RWPE2 (cell line): Measurements from ENCODE around the gene HSPA12A.
A peak's percentile ranks its signal among the peaks of the same experiment; 100 is the strongest.

Experiments used
- ATAC-seq: fragments of 200-7000 bp; cut with Tn5 transposase; 3 replicates; pipeline ENCODE4 v1.9.1; 2021; ENCODE audit warnings: low read depth
- DNase-seq: peaks from one replicate; pipeline ENCODE4 v3.0.0-alpha.2; 2020; ENCODE audit warnings: low spot score
- H3K27ac ChIP-seq: fragments of 450-650 bp; 2 replicates; pipeline ENCODE4 v1.5.1; 2017; ENCODE audit warnings: mild to moderate bottlenecking; ENCODE audit not compliant: poor library complexity, severe bottlenecking
- H3K27me3 ChIP-seq: fragments of 250-450 bp; sonication (Bioruptor Pico); 2 replicates; pipeline ENCODE4 v1.5.1; 2021; ENCODE audit warnings: mild to moderate bottlenecking, moderate library complexity; ENCODE audit not compliant: insufficient read depth, poor library complexity, severe bottlenecking
- H3K36me3 ChIP-seq: fragments of 250-450 bp; sonication (Bioruptor Pico); 2 replicates; pipeline ENCODE4 v1.5.1; 2020; ENCODE audit warnings: low read depth, mild to moderate bottlenecking, moderate library complexity
- H3K4me1 ChIP-seq: fragments of 250-450 bp; sonication (Bioruptor Pico); 2 replicates; pipeline ENCODE4 v1.5.1; 2021; ENCODE audit warnings: mild to moderate bottlenecking, moderate library complexity; ENCODE audit not compliant: insufficient read depth, poor library complexity, severe bottlenecking
- H3K4me3 ChIP-seq: fragments of 250-450 bp; sonication (Bioruptor Pico); 2 replicates; pipeline ENCODE4 v1.5.1; 2021; ENCODE audit warnings: mild to moderate bottlenecking, moderate library complexity; ENCODE audit not compliant: severe bottlenecking
- H3K9me3 ChIP-seq: fragments of 250-450 bp; sonication (Bioruptor Pico); 2 replicates; pipeline ENCODE4 v1.5.1; 2021; ENCODE audit warnings: mild to moderate bottlenecking, moderate library complexity; ENCODE audit not compliant: severe bottlenecking
- TF ChIP-seq, protein P1 (sequence below): fragments of 450-650 bp; IDR thresholded peaks from one replicate; pipeline ENCODE4 v1.5.1; 2017; ENCODE audit warnings: mild to moderate bottlenecking, moderate library complexity; ENCODE audit not compliant: poor library complexity, severe bottlenecking

HSPA12A gene

GRCh38 chr10:116659049-116659670 is 83.2 kb downstream of the HSPA12A start:
- Histone ChIP-seq H3K4me1 (no peaks in the 10 kb centered on the region), H3K36me3 (no peaks in the 10 kb centered on the region), H3K9me3 (no peaks in the 10 kb centered on the region), H3K4me3 (no peak overlapping the region), H3K27ac (no peak overlapping the region), H3K27me3 (no peaks in the 10 kb centered on the region)
- TF ChIP-seq, protein P1, sequence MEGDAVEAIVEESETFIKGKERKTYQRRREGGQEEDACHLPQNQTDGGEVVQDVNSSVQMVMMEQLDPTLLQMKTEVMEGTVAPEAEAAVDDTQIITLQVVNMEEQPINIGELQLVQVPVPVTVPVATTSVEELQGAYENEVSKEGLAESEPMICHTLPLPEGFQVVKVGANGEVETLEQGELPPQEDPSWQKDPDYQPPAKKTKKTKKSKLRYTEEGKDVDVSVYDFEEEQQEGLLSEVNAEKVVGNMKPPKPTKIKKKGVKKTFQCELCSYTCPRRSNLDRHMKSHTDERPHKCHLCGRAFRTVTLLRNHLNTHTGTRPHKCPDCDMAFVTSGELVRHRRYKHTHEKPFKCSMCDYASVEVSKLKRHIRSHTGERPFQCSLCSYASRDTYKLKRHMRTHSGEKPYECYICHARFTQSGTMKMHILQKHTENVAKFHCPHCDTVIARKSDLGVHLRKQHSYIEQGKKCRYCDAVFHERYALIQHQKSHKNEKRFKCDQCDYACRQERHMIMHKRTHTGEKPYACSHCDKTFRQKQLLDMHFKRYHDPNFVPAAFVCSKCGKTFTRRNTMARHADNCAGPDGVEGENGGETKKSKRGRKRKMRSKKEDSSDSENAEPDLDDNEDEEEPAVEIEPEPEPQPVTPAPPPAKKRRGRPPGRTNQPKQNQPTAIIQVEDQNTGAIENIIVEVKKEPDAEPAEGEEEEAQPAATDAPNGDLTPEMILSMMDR: no peak
- ATAC-seq: no peak
- DNase-seq: no peak

DNA sequence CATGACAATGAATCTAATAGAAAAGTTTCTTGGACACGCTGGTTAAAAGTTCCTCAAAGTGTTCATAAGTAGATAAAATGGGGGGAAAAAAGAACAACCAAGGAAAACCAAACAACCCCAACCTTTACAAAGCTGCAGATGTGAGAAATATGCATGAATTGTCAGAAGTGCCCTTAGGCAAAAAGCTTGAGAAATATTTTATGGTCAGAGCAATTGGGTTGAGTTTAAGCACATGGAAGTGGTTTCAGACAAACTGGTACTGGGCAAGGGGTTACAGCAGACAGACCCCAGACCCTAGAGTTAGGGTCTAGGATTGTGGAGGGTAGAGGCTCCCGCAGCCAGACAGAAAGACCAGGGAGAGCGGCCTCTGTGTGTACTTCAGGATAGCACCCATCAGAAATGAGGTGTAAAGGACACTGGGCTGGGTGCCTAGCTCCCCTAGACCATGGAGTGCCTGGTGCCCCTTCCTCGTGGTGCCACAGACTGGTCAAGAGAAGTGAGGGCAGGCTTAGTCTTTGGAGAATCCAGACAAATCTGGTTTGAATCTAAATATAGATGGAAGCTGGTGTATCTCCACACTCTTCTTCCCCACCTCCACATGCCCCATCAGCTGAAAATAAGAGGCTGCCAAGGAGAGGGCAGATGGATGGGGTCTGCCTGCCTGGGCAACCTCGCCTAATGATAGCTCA is 84.4 kb downstream of the HSPA12A start:
- H3K4me1 ChIP-seq: no peaks in the 10 kb centered on the region
- H3K36me3 ChIP-seq: no peaks in the 10 kb centered on the region
- no peaks in the 10 kb centered on the region for H3K27me3 ChIP-seq
- H3K4me3 ChIP-seq: no peak overlapping the region
- TF ChIP-seq, protein P1: no peak
- ATAC-seq: no peak
- no peak overlapping the region for H3K27ac ChIP-seq
- H3K9me3 ChIP-seq: no peaks in the 10 kb centered on the region
- no peak for DNase-seq

GRCh38 chr10:116656044-116656443 is 86.3 kb downstream of the HSPA12A start:
- TF ChIP-seq, protein P1: no peak
- Histone ChIP-seq H3K27me3 (no peaks in the 10 kb centered on the region), H3K4me3 (no peak overlapping the region), H3K27ac (no peak overlapping the region), H3K9me3 (no peaks in the 10 kb centered on the region), H3K4me1 (no peaks in the 10 kb centered on the region), H3K36me3 (no peaks in the 10 kb centered on the region)
- ATAC-seq: no peak
- no peak for DNase-seq

GRCh38 chr10:116655568-116655967 is 86.8 kb downstream of the HSPA12A start:
- Histone ChIP-seq H3K36me3 (no peaks in the 10 kb centered on the region), H3K4me3 (no peak overlapping the region), H3K27ac (no peak overlapping the region), H3K9me3 (no peaks in the 10 kb centered on the region), H3K4me1 (no peaks in the 10 kb centered on the region), H3K27me3 (no peaks in the 10 kb centered on the region)
- TF ChIP-seq, protein P1: no peak
- ATAC-seq (no peak), DNase-seq (no peak)

GRCh38 chr10:116654816-116655215 is 87.5 kb downstream of the HSPA12A start:
- H3K4me1 ChIP-seq: no peaks in the 10 kb centered on the region
- ATAC-seq (0 out of 3 replicates have a peak, but pooled peaks have one; percentile 25), DNase-seq (no peak)
- H3K36me3 ChIP-seq: no peaks in the 10 kb centered on the region
- H3K27me3 ChIP-seq: no peaks in the 10 kb centered on the region
- H3K4me3 ChIP-seq: no peak overlapping the region
- no peak overlapping the region for H3K27ac ChIP-seq
- H3K9me3 ChIP-seq: no peaks in the 10 kb centered on the region
- TF ChIP-seq, protein P1: no peak
